Neural crest cell (in vitro differentiated cells): ENCODE data around the gene TMEM125. TPM values are rescaled to one million over a fixed set of nuclear protein-coding genes. Genes with fewer than 3 reads are reported as not detected.

Source experiments
- DNase-seq: peaks from one replicate; pipeline ENCODE4 v3.0.0; 2021; ENCODE audit warnings: low read depth, mixed read lengths, low spot score
- H3K27ac Mint-ChIP-seq: one replicate; pipeline ENCODE4 v1.8.0; 2021; ENCODE audit warnings: mild to moderate bottlenecking, mixed read lengths; ENCODE audit not compliant: unreplicated experiment
- H3K27me3 Mint-ChIP-seq: 2 replicates; pipeline ENCODE4 v1.8.0; 2021; ENCODE audit warnings: low read depth, mild to moderate bottlenecking, mixed read lengths
- H3K36me3 Mint-ChIP-seq: 2 replicates; pipeline ENCODE4 v1.8.0; 2021; ENCODE audit warnings: low read depth, mild to moderate bottlenecking, mixed read lengths
- H3K4me1 Mint-ChIP-seq: 2 replicates; pipeline ENCODE4 v1.8.0; 2021; ENCODE audit warnings: mixed read lengths
- H3K4me3 Mint-ChIP-seq: one replicate; pipeline ENCODE4 v1.8.0; 2021; ENCODE audit warnings: mild to moderate bottlenecking, mixed read lengths
- H3K9me3 Mint-ChIP-seq: 2 replicates; pipeline ENCODE4 v1.8.0; 2021; ENCODE audit warnings: mixed read lengths
- total RNA-seq: library from RNA; stranded (reverse); gene quantifications from 2 replicates; pipeline ENCODE4 v1.2.1, GENCODE V29; 2021
- TF ChIP-seq, protein P1 (sequence below): fragments of 200-600 bp; sonication (generic); conservative IDR thresholded peaks from 2 replicates; pipeline ENCODE4 v1.5.0; 2021; ENCODE audit warnings: antibody characterized with exemption, mild to moderate bottlenecking

TMEM125 gene
- total RNA-seq, 1 donor from 2014 or later: 0.14 TPM

DNA sequence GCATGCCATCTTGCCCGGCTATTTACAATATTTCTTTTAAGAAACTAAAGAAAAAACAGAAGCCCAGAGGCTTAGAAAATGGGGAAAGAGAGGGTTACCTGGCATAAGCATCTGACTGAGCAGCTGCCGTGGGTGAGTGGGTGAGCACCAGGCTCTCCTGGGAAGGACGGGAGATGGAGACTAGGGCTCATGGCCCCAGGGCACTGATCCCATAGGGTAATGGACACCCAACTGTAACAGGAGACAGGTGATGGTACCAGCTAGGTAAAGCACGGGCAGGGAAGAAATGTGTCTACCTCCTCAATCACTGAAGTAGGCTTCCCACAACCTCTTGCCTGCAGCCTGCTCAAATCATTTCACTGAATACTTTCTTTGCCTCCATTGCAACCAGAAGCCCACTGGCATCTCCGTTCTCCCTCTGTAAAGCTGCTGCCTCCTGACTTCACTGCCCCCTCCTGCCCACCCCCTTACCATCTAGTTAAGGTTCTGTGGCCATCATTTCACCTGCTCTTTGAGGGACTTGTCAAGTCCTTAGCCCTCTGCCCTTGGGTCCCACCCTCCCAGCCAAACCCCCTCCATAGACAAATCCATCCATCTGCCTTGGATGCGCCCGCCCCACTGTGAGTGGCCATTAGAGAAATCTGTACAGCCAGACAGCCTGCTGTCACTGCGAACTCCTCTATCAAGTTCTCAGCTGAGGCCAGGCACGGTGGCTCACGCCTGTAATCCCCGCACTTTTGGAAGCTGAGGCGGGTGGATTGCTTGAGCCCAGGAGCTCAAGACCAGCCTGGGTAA lies 6.2 kb downstream of the TMEM125 start:
- Mint-ChIP-seq H3K27me3 (peaks cover 9% of the 10 kb centered on the region), H3K9me3 (no peaks in the 10 kb centered on the region), H3K27ac (no peak overlapping the region), H3K4me3 (no peak overlapping the region), H3K4me1 (peaks cover 22% of the 10 kb centered on the region), H3K36me3 (no peaks in the 10 kb centered on the region)
- DNase-seq: no peak
- TF ChIP-seq, protein P1, sequence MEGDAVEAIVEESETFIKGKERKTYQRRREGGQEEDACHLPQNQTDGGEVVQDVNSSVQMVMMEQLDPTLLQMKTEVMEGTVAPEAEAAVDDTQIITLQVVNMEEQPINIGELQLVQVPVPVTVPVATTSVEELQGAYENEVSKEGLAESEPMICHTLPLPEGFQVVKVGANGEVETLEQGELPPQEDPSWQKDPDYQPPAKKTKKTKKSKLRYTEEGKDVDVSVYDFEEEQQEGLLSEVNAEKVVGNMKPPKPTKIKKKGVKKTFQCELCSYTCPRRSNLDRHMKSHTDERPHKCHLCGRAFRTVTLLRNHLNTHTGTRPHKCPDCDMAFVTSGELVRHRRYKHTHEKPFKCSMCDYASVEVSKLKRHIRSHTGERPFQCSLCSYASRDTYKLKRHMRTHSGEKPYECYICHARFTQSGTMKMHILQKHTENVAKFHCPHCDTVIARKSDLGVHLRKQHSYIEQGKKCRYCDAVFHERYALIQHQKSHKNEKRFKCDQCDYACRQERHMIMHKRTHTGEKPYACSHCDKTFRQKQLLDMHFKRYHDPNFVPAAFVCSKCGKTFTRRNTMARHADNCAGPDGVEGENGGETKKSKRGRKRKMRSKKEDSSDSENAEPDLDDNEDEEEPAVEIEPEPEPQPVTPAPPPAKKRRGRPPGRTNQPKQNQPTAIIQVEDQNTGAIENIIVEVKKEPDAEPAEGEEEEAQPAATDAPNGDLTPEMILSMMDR: no peak

- Mint-ChIP-seq H3K27me3 (peaks cover 4% of the 10 kb centered on the region), H3K27ac (no peak overlapping the region), H3K4me3 (no peak overlapping the region), H3K4me1 (peaks cover 17% of the 10 kb centered on the region), H3K36me3 (no peaks in the 10 kb centered on the region), H3K9me3 (no peaks in the 10 kb centered on the region)
- no peak for DNase-seq
- TF ChIP-seq, protein P1: no peak
These were observed 6.9 kb downstream of the TMEM125 start for GRCh38 chr1:43276673-43277072.

GRCh38 chr1:43277116-43277876 lies 7.5 kb downstream of the TMEM125 start:
- peaks cover 17% of the 10 kb centered on the region for H3K4me1 Mint-ChIP-seq
- TF ChIP-seq, protein P1: no peak
- H3K9me3 Mint-ChIP-seq: no peaks in the 10 kb centered on the region
- no peak for DNase-seq
- peak overlapping the region; percentile 50 for H3K27ac Mint-ChIP-seq
- peaks cover 2% of the 10 kb centered on the region for H3K27me3 Mint-ChIP-seq
- no peaks in the 10 kb centered on the region for H3K36me3 Mint-ChIP-seq
- H3K4me3 Mint-ChIP-seq: no peak overlapping the region

DNA sequence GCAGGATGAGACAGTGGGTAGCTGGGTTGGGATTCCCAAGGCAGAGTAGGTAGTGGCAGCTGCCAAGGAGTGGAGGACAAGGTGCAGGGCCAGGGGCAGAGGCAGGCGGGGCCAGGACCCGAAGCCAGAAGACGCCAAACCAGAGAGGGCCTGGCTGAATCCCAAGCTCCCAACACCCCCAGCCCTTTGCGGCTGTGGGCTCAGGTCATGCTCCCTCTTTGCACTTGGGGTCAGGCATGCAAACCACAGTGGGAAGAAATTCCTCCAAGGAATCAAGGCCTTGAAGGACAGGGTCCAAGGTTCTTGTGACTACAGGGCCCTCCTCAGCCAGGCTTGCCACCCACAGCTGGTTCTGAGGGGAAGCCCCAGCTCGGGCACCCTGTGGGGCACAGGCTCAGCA lies 9.4 kb downstream of the TMEM125 start:
- peaks cover 20% of the 10 kb centered on the region for H3K4me1 Mint-ChIP-seq

DNA sequence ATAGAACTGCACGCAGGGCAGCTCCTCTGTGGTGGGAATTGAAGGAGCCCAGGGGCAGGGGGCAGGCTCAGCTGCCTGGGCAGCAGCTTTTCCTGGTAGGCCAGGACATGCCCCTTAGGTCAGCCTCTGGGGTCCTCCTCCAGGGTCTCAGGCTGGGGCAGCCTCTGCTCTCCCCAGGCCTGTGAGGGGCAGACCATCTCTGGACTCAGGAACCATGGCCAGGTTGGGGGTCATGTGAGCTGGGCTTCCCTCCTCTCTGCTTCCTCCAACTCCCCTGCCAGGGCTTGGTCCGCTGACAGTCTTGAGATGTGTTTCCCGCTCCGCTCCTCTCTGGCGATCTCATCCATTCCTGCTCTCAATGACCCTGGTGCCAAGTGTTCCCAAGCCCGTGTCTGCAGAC lies 9.9 kb downstream of the TMEM125 start:
- H3K27me3 Mint-ChIP-seq: peaks cover 2% of the 10 kb centered on the region
- H3K36me3 Mint-ChIP-seq: no peaks in the 10 kb centered on the region
- no peaks in the 10 kb centered on the region for H3K9me3 Mint-ChIP-seq
- peak overlapping the region; percentile 72 for H3K27ac Mint-ChIP-seq
- TF ChIP-seq, protein P1: no peak
- no peak for DNase-seq
- peaks cover 20% of the 10 kb centered on the region for H3K4me1 Mint-ChIP-seq
- H3K4me3 Mint-ChIP-seq: no peak overlapping the region

More for the DNA sequence above, 9.4 kb downstream of the TMEM125 start:
- TF ChIP-seq, protein P1: no peak
- Mint-ChIP-seq H3K27ac (no peak overlapping the region), H3K36me3 (no peaks in the 10 kb centered on the region), H3K4me3 (no peak overlapping the region), H3K9me3 (no peaks in the 10 kb centered on the region), H3K27me3 (peaks cover 2% of the 10 kb centered on the region)
- DNase-seq: no peak
